GM18858 (cell line): ENCODE data around the gene GOLGA3.
A peak's percentile ranks its signal among the peaks of the same experiment; 100 is the strongest.
"Not testable (repeated sequence)": the region's sequence is repeated elsewhere in the genome, so short reads cannot be mapped to it uniquely, and the experiment has no call there.

Source experiments
- ATAC-seq: cut with Tn5 transposase; IDR thresholded peaks from one replicate; pipeline ENCODE4 v1.9.1; 2021; ENCODE audit not compliant: unreplicated experiment

Gene GOLGA3

GRCh38 chr12:132847363-132848356, 19.0 kb upstream of the GOLGA3 start:
- ATAC-seq: no peak

GRCh38 chr12:132844681-132845080, 16.0 kb upstream of the GOLGA3 start:
- not testable (repeated sequence) for ATAC-seq

- ATAC-seq: no peak
Measured at GRCh38 chr12:132842449-132843045, 13.9 kb upstream of the GOLGA3 start.

GRCh38 chr12:132841151-132841550, 12.5 kb upstream of the GOLGA3 start:
- ATAC-seq: no peak

GRCh38 chr12:132840536-132840935, 11.9 kb upstream of the GOLGA3 start:
- no peak for ATAC-seq

GRCh38 chr12:132839558-132840235, 11.0 kb upstream of the GOLGA3 start:
- ATAC-seq: no peak

- no peak for ATAC-seq
Measured at GRCh38 chr12:132838410-132839080, 9.9 kb upstream of the GOLGA3 start.

- no peak for ATAC-seq
Measured at GRCh38 chr12:132837693-132838409, 9.2 kb upstream of the GOLGA3 start.

- ATAC-seq: no peak
Measured at GRCh38 chr12:132836795-132837331, 8.2 kb upstream of the GOLGA3 start.

- not testable (repeated sequence) for ATAC-seq
Measured at GRCh38 chr12:132836230-132836629, 7.6 kb upstream of the GOLGA3 start.

GRCh38 chr12:132835076-132836025, 6.7 kb upstream of the GOLGA3 start:
- ATAC-seq: no peak

GRCh38 chr12:132834181-132834711, 5.6 kb upstream of the GOLGA3 start:
- no peak for ATAC-seq

GRCh38 chr12:132833341-132833740, 4.7 kb upstream of the GOLGA3 start:
- ATAC-seq: no peak

GRCh38 chr12:132831771-132832170, 3.1 kb upstream of the GOLGA3 start:
- no peak for ATAC-seq

- peak; percentile 10 for ATAC-seq
Measured at GRCh38 chr12:132827763-132828703, 636 bp downstream of the GOLGA3 start.

- ATAC-seq: no peak
Measured at GRCh38 chr12:132825861-132826260, 2.8 kb downstream of the GOLGA3 start.

GRCh38 chr12:132825089-132825488, 3.6 kb downstream of the GOLGA3 start:
- ATAC-seq: no peak

GRCh38 chr12:132824053-132824452, 4.6 kb downstream of the GOLGA3 start:
- no peak for ATAC-seq
